ENCODE measurements around the gene ARFRP1.

ARFRP1 gene

DNA sequence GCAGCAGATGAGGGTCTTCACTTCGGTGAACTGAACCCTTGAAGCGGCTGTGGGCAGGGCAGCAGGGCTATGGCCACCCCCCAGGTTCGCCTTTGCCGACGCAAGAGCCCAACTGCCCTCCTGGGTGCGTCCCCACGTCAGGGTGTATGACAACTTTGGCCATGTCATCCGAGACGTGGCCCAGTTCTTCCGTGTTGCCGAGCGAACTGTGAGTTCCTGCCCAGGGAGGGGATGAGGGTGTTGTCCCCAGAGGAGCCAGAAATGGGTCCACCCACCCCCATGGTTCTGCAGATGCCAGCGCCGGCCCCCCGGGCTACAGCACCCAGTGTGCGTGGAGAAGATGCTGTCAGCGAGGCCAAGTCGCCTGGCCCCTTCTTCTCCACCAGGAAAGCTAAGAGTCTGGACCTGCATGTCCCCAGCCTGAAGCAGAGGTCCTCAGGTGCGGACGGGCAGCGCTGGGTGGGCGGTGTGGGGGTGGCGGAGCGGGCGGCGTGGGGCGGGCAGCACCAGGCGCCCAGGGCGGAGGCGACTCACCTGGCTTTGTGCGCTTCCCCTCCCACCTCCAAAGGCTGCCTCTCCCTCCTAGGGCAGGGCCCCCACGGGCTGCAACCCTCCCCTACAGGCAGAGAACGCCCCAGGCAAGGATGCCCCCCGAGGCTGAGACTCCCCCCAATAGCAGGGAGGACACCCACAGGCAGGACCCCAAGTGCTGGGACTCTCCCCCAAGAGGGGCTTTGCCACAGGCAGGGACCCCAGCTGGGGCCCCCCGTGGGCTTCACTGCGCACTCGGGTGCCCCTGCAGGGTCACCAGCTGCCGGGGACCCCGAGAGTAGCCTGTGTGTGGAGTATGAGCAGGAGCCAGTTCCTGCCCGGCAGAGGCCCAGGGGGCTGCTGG lies 17.5 kb downstream of the ARFRP1 start:
- DNase-seq = no peak

DNA sequence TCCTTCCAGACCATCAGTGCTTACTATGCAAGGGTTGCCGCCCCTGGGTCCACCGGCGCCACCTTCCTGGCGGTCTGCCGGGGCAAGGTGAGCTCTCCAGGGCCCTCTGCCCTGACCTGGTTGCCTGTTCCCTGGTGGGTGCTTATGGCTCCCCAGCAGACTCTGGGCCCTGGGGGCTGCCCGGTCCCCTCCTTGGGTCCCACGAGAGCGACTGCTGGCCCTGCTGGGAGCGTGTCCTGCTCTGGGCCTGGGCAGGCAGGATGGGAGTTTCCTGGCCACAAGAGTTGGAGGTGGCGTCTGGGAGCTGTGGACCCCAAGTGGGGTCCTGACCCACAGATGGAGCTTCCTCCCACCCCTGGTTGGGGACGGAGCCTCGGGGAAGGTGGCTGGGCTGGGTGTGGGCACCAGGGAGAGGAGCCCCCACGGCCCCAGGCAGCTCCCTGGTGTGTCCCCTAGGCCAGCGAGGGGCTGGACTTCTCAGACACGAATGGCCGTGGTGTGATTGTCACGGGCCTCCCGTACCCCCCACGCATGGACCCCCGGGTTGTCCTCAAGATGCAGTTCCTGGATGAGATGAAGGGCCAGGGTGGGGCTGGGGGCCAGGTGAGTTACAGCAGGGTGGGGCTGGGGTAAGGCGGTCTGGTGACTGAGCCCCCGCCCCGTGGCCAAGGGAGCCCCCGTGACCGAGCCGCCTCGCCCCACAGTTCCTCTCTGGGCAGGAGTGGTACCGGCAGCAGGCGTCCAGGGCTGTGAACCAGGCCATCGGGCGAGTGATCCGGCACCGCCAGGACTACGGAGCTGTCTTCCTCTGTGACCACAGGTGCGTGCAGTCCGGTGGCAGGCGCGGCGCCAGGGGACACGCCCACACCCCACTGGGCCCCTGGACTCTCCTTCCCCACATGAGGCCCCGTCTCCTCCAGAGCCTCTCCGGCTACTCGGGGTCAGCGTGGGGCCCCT lies 18.5 kb downstream of the ARFRP1 start:
- DNase-seq = no peak

DNA sequence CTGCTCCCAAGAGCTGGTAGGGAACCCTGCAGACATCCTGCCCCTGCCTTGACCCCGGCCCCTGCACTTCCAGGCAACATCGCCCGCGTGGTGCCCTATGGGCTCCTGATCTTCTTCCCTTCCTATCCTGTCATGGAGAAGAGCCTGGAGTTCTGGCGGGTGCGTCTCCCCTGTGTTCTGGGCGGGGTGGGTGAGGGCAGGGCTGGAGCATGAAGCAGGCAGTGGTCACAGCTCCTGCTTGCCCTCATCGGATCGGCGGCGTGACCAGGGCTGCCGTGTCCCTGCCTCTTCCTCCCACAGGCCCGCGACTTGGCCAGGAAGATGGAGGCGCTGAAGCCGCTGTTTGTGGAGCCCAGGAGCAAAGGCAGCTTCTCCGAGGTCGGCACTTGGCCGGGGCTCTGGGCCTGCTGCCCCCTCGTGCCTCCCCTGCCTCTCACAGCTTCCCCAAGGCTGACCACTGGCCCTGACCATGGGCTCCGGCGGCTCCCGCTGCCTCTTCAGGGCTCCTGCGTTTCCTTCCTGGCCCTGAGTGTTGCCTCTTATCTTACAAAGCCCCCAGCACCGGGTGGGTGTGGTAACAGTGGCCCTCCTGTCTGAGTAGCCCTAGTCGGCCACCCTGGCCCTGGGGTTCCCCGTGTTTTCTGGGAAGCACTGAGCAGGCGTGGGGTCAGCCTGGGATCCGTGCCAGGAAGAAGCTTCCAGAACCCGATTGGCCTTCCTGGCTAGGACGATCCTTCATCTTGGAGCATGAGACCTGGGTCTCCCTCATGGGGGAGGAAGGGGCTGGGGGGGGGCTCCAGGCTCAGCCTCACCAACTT lies 19.3 kb downstream of the ARFRP1 start:
- DNase-seq = no peak

DNA sequence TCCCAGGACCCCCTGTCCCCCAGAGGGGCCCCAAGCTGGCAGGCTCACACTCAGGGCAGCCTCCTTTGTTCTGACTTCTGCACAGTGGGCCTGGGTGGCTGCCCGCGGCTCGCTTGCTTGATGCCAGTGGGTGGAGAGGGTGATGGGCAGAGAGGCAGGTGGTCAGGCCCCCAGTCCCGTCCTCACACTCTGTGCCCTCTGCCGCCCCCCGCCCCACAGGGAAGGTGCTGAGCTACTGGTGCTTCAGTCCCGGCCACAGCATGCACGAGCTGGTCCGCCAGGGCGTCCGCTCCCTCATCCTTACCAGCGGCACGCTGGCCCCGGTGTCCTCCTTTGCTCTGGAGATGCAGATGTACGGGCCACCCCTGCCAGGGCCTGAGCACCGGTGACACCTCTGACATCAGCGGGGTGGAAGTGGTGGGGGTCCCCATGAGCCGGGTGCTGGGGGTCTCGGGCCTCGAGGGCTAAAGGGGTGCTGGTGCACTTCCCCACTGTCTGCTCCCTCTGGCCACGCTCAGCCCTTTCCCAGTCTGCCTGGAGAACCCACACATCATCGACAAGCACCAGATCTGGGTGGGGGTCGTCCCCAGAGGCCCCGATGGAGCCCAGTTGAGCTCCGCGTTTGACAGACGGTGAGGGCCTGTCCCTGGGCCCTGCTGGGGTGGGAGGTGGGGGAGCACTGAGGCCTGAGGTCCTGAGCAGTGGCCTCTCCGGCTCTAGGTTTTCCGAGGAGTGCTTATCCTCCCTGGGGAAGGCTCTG lies 20.2 kb downstream of the ARFRP1 start:
- no peak for DNase-seq

DNA sequence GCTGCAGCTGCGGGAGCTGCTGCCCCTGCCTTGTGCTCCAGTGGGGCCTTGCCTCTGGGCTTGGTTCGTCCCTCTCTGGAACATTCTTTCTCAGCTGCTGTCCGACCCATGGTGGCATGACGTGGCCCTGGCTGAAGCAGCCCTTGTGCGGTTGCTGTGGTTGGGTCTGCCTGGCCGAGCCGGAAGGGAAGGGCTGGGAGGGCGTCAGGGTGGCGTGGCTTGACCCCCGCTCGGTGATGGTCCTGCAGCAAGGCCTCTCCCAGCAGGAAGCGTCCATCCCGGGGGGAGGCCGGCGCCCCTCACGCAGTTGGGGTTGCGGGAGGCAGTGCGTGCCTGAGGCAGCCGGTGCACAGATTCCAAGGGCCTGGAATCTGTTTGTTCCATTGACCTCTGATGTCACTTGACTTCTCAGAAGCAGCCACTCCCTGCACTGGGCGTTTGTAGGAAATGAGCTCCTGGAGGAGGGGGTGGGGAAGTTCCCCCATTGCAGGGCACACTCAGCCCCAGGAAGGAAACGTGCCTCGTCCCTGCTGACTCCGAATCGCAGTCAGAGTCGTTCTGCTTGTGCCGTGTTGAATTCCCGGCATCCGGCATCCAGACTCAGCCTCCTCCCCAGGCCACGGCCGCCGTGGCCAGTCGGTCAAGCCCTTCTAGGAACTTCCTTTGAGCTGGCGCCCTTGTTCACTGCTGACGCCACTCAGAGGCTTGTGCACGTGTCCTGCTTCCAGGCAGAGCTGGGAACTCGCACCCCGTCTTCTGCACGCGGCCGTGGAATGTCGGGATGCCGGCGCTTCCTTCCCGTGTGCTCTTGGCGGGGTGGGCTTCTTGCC lies 21.1 kb downstream of the ARFRP1 start:
- DNase-seq = no peak

DNA sequence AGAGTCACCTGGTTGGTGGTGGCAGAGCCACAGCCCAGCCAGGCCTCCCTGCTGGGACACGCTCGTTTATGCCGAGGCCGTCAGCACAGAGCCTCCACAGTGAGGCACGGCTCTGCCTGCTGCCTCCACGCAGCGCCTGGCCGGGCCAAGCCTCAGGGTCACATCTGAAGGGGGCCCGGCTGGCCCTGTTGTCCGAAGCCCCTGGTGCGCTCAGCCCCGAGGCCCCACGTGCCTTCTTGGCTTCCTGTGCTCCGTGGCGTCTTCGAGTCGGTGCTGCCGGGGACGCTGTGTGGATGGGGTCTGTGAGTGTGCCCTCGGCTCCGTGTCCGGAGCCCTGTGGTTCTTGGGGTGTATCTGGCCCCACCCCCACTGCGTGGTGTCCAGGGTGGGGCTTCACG lies 21.7 kb downstream of the ARFRP1 start:
- no peak for DNase-seq

DNA sequence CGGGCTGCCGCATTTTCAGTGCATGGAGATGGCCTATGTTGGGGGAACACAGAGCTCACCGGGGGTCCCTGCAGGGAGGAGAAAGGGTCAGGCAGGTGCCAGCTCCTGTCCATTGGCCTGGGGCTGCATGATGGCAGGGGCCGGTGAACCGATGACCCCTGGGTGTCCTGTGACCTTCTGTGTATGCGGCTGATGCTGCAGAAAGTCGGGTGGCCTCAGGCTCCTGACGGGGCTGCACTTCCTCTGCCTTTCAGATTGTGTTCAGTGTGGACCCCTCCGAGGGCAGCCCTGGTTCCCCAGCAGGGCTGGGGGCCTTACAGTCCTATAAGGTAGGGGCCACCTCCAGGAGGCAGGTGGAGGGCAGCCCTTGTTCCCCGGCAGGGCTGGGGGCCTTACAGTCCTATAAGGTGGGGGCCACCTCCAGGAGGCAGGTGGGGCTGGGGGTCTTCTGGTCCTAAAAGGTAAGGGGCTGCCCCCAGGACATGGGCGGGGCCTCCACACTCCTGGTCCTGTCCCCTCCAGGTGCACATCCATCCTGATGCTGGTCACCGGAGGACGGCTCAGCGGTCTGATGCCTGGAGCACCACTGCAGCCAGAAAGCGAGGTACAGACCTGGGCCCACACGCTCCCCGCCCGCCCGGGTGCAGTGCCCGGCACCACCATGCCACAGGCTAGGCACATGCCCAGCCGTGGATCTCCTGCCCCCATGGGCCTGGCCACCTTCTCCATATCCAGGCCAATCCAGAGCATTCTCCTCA lies 22.3 kb downstream of the ARFRP1 start:
- DNase-seq = no peak

DNA sequence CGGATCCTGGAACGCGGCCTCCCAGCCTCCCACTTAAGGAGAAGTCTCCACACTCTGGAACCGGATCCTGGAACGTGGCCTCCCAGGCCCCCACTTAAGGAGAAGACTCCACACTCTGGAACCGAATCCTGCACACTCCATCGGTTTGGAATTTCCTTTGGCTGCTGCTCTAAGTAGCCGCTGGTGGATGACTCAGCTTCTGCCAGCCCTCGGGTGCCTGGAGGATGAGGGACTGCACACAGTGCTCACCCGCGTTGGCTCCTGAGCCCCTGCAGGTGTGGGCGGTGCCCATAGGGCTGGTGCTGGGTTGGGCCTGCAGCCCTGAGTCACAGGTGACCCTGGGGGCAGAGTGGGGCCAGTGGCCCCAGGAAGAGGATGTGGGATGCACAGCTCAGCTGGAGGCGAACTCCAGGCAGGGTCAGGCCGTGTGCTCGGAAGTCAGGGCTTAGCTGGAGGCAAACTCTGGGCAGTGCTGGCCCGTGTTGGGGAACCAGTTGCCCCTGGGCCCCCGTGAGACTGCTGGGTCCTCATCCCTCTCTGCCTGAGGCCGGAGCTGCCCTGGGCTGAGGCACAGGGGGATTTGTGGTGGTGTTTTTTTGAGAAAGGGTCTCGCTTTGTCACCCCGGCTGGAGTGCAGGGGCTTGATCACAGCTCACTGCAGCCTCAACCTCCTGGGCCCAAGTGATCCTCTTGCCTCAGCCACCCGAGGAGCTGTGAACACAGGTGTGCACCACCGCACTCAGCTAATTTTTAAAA lies 25.2 kb downstream of the ARFRP1 start:
- no peak for DNase-seq

DNA sequence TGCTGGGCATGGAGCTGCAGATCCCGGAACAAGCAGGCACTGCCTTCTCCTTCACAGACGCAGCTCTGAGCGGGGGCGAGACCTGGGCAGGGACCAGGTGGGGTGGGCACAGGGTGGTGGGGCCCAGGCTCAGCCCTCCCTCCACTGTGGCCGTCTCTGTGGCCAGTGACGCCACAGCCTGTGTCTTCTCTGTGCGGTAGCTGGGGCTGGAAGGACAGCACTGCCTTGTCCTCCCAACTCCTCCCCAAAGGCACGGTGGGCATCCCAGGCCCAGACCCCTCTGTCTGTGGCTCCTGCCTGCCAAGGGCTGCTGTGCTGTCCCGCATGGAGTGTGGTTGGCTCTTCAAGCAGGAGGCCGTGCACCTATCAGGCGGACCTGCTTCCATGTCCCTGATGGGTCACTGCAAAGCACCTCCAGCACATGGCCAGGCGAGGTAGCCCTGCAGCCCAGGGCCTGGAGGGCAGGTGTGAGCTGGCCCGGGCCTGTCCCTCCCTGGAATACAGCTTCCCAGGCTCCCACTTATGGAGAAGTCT lies 26.1 kb downstream of the ARFRP1 start:
- DNase-seq = no peak

DNA sequence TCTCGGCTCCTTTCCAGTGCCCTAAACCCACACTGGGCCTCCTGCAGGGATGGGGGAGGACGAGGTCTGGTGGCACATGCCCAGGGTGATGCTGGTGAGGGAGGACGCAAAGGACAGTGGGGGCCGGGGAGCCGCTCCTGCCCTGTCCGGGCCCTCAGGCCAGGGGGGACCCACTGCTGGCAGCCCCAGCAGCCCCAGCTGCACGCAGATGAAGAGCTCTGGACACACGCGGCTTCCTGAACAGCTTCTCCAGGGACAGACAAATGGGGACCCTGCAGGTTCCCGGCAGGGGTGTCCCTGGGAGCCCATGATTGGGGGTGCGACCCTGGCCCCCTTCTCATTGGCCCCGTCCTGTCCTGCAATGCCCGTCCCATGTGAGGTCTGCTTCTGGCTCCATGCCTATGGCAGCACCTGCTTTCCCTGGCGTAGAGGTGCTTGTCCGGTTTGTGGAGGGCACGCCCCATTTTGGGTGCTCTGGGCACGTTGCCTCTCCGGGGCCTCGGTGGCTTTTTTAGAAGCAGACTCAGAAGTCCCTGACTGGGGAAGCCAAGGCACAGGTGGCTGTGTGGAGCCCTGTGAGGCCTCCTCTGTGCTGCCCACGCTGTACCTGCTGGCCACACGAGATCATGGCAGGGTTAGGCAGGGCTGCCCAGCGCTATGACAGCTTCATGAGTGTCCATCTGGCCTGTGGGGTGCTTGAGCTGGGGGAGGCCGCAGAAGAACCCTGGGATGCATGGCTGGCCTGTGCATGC lies 26.7 kb downstream of the ARFRP1 start:
- DNase-seq = no peak

DNA sequence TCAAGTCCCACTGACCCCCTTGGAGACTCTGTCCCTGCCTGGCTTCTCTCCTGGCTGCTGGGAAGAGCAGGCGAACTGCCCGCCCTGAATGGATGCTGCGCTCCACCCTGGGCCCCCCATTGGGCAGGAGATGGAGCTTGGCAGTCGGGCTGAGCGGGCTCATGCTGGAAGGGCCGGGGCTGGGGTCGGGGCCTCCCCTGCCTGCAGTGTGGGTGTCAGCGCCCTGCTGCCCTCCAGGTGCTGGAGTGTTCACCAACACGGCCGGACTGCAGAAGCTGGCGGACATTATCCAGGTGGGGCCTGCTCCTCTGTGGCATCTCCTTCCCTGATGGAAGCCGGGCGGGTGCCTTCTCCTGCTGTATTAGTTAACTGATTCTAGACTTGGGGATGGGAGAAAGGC lies 27.3 kb downstream of the ARFRP1 start:
- DNase-seq = no peak

DNA sequence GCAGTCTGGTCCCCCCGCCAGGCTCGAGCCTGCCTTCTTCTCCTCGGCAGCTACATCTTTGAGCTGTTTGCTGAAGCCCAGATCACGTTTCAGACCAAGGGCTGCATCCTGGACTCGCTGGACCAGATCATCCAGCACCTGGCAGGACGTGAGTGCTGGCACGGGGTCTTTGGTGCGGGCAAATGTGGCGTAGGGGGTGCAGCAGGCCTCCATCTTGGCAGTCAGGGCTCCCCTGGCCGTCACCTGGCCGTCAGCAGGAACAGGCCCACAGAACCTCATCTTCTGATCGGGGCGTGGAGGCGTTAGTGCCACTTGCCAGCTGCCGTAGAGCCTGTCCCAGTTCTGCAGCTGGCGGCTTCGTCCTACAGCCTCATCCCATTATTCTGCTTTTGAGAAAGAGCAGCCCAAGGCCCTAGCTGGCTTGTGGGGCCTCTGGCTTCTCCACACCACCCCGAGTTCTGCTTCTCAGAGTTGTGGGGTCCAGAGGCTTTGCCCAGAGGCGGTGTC lies 27.9 kb downstream of the ARFRP1 start:
- no peak for DNase-seq

DNA sequence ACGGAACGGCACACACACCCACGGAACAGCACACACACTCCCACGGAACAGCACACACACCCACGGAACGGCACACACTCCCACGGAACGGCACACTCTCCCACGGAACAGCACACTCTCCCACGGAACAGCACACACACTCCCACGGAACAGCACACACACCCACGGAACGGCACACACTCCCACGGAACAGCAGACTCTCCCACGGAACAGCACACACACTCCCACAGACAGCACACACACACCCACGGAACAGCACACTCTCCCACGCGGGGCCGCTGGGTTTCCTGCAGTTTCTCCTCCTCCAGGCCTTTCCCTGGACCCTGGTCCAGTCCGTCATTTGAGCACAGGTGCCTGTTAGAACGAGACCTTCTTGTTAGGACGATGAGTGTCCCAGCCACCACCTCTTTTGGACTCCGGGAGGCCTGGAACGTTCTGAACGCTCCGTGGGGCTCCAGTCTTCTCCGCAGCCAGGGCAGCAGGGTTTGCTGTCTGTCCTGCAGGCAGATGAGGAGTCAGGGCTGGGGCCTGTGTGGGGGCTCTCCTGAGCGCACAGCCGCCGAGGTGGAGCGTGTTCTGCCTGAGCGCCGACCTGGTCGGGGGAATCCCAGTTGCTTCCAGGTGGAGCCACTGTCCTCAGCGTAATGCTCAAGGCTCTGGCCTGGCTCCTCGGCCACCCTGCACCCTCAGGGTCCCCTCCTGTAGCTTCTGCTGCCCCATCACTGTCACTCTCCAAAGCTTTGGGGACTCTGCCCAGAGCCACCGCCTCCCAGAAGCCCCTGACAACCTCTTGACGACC lies 28.9 kb downstream of the ARFRP1 start:
- no peak for DNase-seq

DNA sequence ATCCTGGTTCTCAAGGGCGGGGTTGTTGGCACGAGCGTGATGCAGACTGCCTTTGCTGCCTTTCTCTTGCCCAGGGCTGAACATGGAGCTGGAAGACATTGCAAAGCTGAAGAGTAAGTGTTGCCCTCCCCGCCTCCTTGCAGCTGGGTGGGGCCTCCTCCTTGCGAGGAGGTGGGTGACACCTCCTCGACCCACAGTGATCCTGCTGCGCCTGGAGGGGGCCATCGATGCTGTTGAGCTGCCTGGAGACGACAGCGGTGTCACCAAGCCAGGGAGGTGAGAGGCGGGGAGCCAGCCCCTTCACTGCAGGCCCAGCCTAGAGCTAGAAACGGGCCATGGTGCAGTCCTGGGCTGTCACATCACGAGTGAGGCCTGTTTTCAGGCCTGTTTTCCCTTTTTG lies 29.7 kb downstream of the ARFRP1 start:
- no peak for DNase-seq

DNA sequence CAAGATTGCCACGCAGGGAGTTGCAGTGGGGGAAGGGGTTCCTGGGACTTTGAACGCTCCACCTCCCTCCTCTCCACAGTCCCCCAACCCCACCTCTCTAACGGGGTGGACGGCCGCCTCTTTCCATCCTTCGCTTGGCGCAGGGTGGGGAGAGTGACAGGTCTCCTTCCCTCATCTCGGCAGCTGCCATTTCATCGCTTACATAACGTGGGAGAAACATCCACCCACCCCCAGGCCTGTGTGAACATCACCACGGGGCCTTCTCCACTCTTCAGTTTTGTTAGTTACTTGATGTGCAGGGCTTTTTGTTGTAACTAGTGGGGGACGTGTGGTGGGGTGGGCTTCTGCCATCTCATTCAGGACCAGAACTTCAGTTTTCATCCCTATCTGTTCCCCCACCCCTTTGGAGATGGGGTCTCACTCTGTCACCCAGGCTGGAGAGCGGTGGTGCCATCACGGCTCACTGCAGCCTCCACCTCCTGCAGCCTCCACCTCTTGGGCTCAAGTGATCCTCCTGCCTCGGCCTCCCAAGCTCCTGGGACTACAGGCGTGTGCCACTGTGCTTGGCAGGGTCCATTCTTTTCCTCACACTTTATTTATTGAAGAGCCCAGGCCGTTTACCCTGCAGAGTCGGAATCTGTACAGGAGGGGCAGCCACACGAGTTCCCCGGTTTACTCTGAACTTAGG lies 32.0 kb downstream of the ARFRP1 start:
- no peak for DNase-seq

DNA sequence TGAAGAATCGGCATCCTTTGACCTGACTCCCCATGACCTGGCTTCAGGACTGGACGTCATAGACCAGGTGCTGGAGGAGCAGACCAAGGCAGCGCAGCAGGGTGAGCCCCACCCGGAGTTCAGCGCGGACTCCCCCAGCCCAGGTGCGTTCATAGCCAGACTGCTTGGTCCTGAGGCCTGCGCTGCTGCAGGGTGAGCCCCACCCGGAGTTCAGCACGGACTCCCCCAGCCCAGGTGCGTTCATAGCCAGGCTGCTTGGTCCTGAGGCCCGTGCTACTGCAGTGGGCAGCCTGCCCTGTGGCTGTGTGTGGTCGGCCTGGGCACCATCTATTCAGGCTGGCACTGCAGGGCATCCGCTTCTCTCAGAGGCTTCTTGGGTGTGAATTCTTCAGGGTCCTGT lies 33.8 kb downstream of the ARFRP1 start:
- no peak for DNase-seq

DNA sequence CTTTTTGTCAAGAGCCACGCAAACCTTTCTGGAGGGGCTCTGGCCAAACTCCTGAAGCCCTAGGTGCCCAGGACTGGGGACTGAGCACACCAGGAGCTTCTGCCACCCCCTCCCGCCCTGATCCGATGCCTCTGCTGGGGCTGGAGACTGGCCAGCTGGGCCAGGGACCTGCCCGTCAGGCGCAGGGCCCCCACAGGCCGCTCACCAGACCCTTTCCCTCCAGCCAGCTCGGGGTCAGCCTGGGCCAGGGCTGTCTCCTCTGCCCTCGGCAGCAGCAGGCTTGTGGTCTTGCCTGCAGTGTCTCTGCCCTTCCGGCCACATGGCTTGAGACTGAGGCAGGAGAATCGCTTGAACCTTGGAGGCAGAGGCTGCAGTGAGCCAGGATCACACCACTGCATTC lies 35.1 kb downstream of the ARFRP1 start:
- DNase-seq = no peak
